Measurements from ENCODE around the gene SOCS1. TPM values are rescaled to one million over a fixed set of nuclear protein-coding genes. Genes with fewer than 3 reads are reported as not detected.

The SOCS1 gene
- polyA plus RNA-seq, 1 of the 3 experiments (the other 2 are of a cell fraction), result 8.6 TPM

DNA sequence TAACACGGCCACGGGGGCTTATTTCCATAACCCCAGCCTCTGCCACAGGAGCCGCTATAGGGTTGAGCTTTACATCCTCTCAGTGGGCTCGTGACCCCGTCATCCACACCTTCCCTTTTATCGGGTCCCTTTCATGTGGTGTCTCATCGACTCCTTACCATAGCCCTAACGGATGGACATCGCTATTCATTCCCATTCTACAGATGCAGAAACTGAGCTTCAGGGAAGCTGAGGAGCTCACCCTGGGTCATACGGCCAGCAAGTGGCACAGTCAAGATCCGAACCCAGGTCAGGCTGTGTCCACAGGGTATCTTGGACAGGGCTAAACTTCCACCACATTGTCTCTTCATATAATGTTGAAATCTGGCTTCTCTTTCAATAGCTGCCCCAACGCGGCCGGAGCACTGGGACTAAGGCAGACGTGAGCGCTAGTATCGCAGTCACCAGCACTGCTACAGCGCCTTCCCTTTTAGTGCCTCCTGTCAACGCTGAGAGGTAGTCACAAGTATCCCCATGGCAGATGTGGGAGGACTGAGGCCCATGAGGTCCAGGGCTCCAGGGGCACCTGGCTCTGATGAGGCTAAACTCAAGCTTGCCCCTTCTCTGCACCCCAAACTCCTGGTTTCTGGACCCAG lies 50.8 kb downstream of the SOCS1 start:
- H3K27ac ChIP-seq (ENCODE audit: low read depth in 2 of 2, low read length in 1 of 2), result no peak overlapping the region
- ChIA-PET CTCF (interaction anchor here (0.8 to 1.6 kb wide), 3 partner anchors 13 to 242 kb away, joined by 3 to 5 read pairs (median 3); partner anchors contain the start of gene SOCS1), POLR2A (no interaction called here)
- H3K4me3 ChIP-seq (ENCODE audit: low read depth in 2 of 2, low read length in 1 of 2), result no peak overlapping the region
- no peaks in the 10 kb centered on the region for H3K9me3 ChIP-seq
- WGBS (ENCODE audit: low lambda C conversion rate), result 93% methylated on average over 19 of the region's 19 CpGs
- no peaks in the 10 kb centered on the region for H3K36me3 ChIP-seq (replicated peaks in 1 of 2; ENCODE audit: control insufficient read depth in 1 of 2, insufficient read depth in 2 of 2, low read length in 1 of 2)
- no peaks in the 10 kb centered on the region for H3K27me3 ChIP-seq (ENCODE audit: insufficient read depth)
- H3K9ac ChIP-seq, result no peak overlapping the region
- no peaks in the 10 kb centered on the region for H3K9me2 ChIP-seq
- no peak for TF ChIP-seq TEAD4 (IDR thresholded peaks at IDR 0.05; ENCODE audit: borderline replicate concordance, insufficient read depth)
- no peaks in the 10 kb centered on the region for H4K20me1 ChIP-seq (ENCODE audit: insufficient read depth)
- H3K4me1 ChIP-seq (ENCODE audit: control insufficient read depth in 1 of 2, insufficient read depth in 2 of 2, low read depth in 1 of 2, low read length in 1 of 2), result peaks cover 12 to 23% of the 10 kb centered on the region in 2 experiments; a peak in 3 of 4 replicates
- no peak for DNase-seq
- H2AFZ ChIP-seq (ENCODE audit: low read depth), result no peak overlapping the region
- H3K79me2 ChIP-seq (ENCODE audit: insufficient read depth), result no peaks in the 10 kb centered on the region
- H3K4me2 ChIP-seq, result no peak overlapping the region
- no peaks in the 10 kb centered on the region for H3F3A ChIP-seq (replicated peaks; ENCODE audit: insufficient read depth)

DNA sequence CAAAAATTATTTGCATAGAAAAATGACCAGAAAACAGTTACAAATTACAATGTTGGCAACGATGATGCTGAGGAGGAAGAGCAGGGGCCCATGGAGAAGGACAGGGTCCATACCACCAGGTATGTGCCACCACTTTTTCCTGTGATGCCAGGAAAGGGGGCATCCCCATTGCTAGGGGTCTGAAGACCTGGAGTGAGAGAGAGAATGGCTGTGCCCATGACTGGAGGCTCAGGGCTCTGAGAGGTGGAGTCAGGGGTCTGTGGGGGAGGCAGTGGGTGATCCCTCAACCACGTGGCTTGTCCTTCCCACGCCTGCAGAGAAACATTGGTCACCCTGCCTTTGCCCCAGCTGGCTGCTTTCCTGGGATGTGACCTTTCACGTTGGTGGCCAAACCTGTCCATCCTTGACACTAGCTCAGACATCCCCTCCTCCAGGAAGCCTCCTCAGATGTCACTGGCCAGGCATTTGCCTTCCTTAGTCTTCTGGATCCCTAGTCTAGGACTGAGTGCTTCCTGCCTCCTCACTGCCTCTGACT lies 51.4 kb downstream of the SOCS1 start:
- Histone ChIP-seq H3K9me3 (no peaks in the 10 kb centered on the region), H3K79me2 (ENCODE audit: insufficient read depth) (no peaks in the 10 kb centered on the region), H3K9me2 (no peaks in the 10 kb centered on the region), H3K27ac (ENCODE audit: low read depth in 2 of 2, low read length in 1 of 2) (no peak overlapping the region), H3F3A (replicated peaks; ENCODE audit: insufficient read depth) (no peaks in the 10 kb centered on the region), H3K4me1 (ENCODE audit: control insufficient read depth in 1 of 2, insufficient read depth in 2 of 2, low read depth in 1 of 2, low read length in 1 of 2) (peaks cover 12 to 23% of the 10 kb centered on the region in 2 experiments; a peak in 3 of 4 replicates), H4K20me1 (ENCODE audit: insufficient read depth) (no peaks in the 10 kb centered on the region), H3K36me3 (replicated peaks in 1 of 2; ENCODE audit: control insufficient read depth in 1 of 2, insufficient read depth in 2 of 2, low read length in 1 of 2) (no peaks in the 10 kb centered on the region), H3K4me3 (ENCODE audit: low read depth in 2 of 2, low read length in 1 of 2) (no peak overlapping the region), H3K4me2 (no peak overlapping the region), H2AFZ (ENCODE audit: low read depth) (no peak overlapping the region), H3K27me3 (ENCODE audit: insufficient read depth) (no peaks in the 10 kb centered on the region), H3K9ac (no peak overlapping the region)
- TF ChIP-seq TCF12 (IDR thresholded peaks at IDR 0.05), result no peak
- no peak for TF ChIP-seq MXI1 (IDR thresholded peaks at IDR 0.05; ENCODE audit: low read depth, low read length)
- no peak for TF ChIP-seq CTCF (IDR thresholded peaks at IDR 0.05)
- no peak for TF ChIP-seq RCOR1 (IDR thresholded peaks at IDR 0.05; ENCODE audit: low read length)
- no peak for TF ChIP-seq SIN3A (IDR thresholded peaks at IDR 0.05; ENCODE audit: borderline replicate concordance, low read depth, low read length)
- TF ChIP-seq, protein P1, sequence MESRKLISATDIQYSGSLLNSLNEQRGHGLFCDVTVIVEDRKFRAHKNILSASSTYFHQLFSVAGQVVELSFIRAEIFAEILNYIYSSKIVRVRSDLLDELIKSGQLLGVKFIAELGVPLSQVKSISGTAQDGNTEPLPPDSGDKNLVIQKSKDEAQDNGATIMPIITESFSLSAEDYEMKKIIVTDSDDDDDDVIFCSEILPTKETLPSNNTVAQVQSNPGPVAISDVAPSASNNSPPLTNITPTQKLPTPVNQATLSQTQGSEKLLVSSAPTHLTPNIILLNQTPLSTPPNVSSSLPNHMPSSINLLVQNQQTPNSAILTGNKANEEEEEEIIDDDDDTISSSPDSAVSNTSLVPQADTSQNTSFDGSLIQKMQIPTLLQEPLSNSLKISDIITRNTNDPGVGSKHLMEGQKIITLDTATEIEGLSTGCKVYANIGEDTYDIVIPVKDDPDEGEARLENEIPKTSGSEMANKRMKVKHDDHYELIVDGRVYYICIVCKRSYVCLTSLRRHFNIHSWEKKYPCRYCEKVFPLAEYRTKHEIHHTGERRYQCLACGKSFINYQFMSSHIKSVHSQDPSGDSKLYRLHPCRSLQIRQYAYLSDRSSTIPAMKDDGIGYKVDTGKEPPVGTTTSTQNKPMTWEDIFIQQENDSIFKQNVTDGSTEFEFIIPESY (IDR thresholded peaks at IDR 0.05; ENCODE audit: borderline replicate concordance, low read depth), result no peak
- TF ChIP-seq ELF1 (IDR thresholded peaks at IDR 0.05), result no peak
- no peak for TF ChIP-seq TAF1 (IDR thresholded peaks at IDR 0.05; ENCODE audit: borderline replicate concordance, low read depth, low read length)
- TF ChIP-seq RAD21 (IDR thresholded peaks at IDR 0.05; ENCODE audit: low read length), result no peak
- TF ChIP-seq TEAD4 (IDR thresholded peaks at IDR 0.05; ENCODE audit: borderline replicate concordance, insufficient read depth), result no peak
- CTCF ChIA-PET, result interaction anchor here (1.3 to 1.6 kb wide), 2 partner anchors 13 to 51 kb away, joined by 3 to 5 read pairs; partner anchors contain the start of gene SOCS1
- no peak for DNase-seq
- POLR2A ChIA-PET, result no interaction called here
- 72% methylated on average over 4 of the region's 4 CpGs for WGBS (ENCODE audit: low lambda C conversion rate)

Small RNA genes lying within 50 kb of the gene (small RNA-seq; reads per million reads assigned to genes)
- gene RF00554, result 0 reads per million in 7 experiments

Other genes starting within 250 kb of the SOCS1 start
- not detected in 2 replicates for gene TNP2, start 13.1 kb upstream of the SOCS1 start, polyA plus RNA-seq (2012; rRNA removed)
- not detected in 2 replicates for gene PRM3, start 17.4 kb upstream of the SOCS1 start, polyA plus RNA-seq (2012; rRNA removed)
- gene PRM2, start 20.3 kb upstream of the SOCS1 start, polyA plus RNA-seq (2012; rRNA removed), result not detected in 2 replicates
- not detected in 2 replicates for gene PRM1, start 25.1 kb upstream of the SOCS1 start, polyA plus RNA-seq (2012; rRNA removed)
- gene RMI2, start 89.3 kb upstream of the SOCS1 start, polyA plus RNA-seq (2012; rRNA removed), result 5.6 and 8.5 TPM in 2 replicates